B cell (primary cell): ENCODE results near the gene PALM2AKAP2. TPM values are rescaled to one million over a fixed set of nuclear protein-coding genes. Genes with fewer than 3 reads are reported as not detected.

Experiments used
- ATAC-seq: fragments of 200-7000 bp; cut with Tn5 transposase; one replicate; pipeline ENCODE4 v1.10.0; 2021; ENCODE audit warnings: low read depth, mild to moderate bottlenecking, moderate number of reproducible peaks, moderate library complexity
- CTCF ChIA-PET: fragments of 350-600 bp; sonication (Branson Sonifier 250); formaldehyde crosslinking; loops from one replicate; lab custom pipeline; 2021; ENCODE audit warnings: antibody characterized with exemption, inconsistent platforms; lab: Charles Lee
- POLR2A ChIA-PET: fragments of 350-600 bp; sonication (Branson Sonifier 250); formaldehyde crosslinking; loops from one replicate; lab custom pipeline; 2021; ENCODE audit warnings: antibody characterized with exemption; lab: Charles Lee
- DNase-seq: peaks from one replicate; pipeline ENCODE4 v3.0.0; 2013
- H2AFZ ChIP-seq: 2 replicates; pipeline ENCODE4 v1.6.1; 2012; ENCODE audit warnings: mild to moderate bottlenecking, low read depth, low read length; ENCODE audit not compliant: insufficient read depth, poor library complexity, severe bottlenecking
- H3K27ac ChIP-seq, 2 donors: 1 replicate in 1 of 2; 2 replicates in 1 of 2; pipeline ENCODE4 v1.5.1; 2012 to 2013; ENCODE audit warnings: low read length in 2 of 2, mild to moderate bottlenecking in 2 of 2, moderate library complexity in 1 of 2
- H3K27me3 ChIP-seq, 4 experiments: fragments of 200-600 bp in 1 of 4; sonication (generic) in 1 of 4; replicated peaks in 1 of 4; 1 replicate in 2 of 4; 2 replicates in 2 of 4; pipeline versions ENCODE4 v1.6.1 to v1.7.0; 2013 to 2016; ENCODE audit warnings: low read length in 3 of 4, mild to moderate bottlenecking in 2 of 4, mixed read lengths in 1 of 4, moderate library complexity in 1 of 4; ENCODE audit not compliant: insufficient read depth in 4 of 4, control insufficient read depth in 3 of 4; ENCODE audit errors: control extremely low read depth in 1 of 4
- H3K36me3 ChIP-seq, 2 experiments: replicated peaks in 1 of 2; 1 replicate in 1 of 2; 2 replicates in 1 of 2; pipeline versions ENCODE4 v1.6.1 to v1.7.1; 2013; ENCODE audit warnings: low read length in 1 of 2; ENCODE audit not compliant: insufficient read depth in 2 of 2, control insufficient read depth in 1 of 2; ENCODE audit errors: control extremely low read depth in 1 of 2, extremely low read depth in 1 of 2
- H3K4me1 ChIP-seq, 2 donors: fragments of 200-600 bp in 1 of 2; sonication (generic) in 1 of 2; 1 replicate in 1 of 2; 2 replicates in 1 of 2; pipeline versions ENCODE4 v1.5.1 to v1.6.1; 2013 to 2017; ENCODE audit warnings: low read length in 2 of 2; ENCODE audit not compliant: control insufficient read depth in 2 of 2, insufficient read depth in 2 of 2
- H3K4me2 ChIP-seq: replicated peaks from 2 replicates; pipeline ENCODE3; 2012; ENCODE audit warnings: mild to moderate bottlenecking, low read depth, low read length; ENCODE audit not compliant: poor library complexity, severe bottlenecking
- H3K4me3 ChIP-seq, 5 experiments: fragments of 200-600 bp in 1 of 5; sonication (generic) in 1 of 5; 1 replicate in 3 of 5; 2 replicates in 2 of 5; pipeline versions ENCODE4 v1.5.1 to v1.7.0; 2011 to 2016; ENCODE audit warnings: low read length in 4 of 5, mild to moderate bottlenecking in 4 of 5, low read depth in 2 of 5, control low read depth in 1 of 5, moderate library complexity in 1 of 5; ENCODE audit not compliant: insufficient read depth in 1 of 5; ENCODE audit errors: control extremely low read depth in 1 of 5, extremely low read depth in 1 of 5
- H3K79me2 ChIP-seq: fragments of 200-600 bp; sonication (generic); one replicate; pipeline ENCODE4 v1.6.0; 2016; ENCODE audit warnings: low read length; ENCODE audit not compliant: control insufficient read depth, insufficient read depth
- H3K9ac ChIP-seq: fragments of 200-600 bp; sonication (generic); 2 replicates; pipeline ENCODE4 v1.6.1; 2017; ENCODE audit warnings: mild to moderate bottlenecking, low read length, moderate library complexity
- H3K9me3 ChIP-seq, 3 donors: one replicate each; pipeline versions ENCODE4 v1.6.1 to v1.7.1; 2013; ENCODE audit warnings: low read length in 2 of 3; ENCODE audit not compliant: control insufficient read depth in 2 of 3, insufficient read depth in 1 of 3; ENCODE audit errors: control extremely low read depth in 1 of 3
- H4K20me1 ChIP-seq: 2 replicates; pipeline ENCODE4 v1.6.0; 2012; ENCODE audit warnings: mild to moderate bottlenecking, low read length; ENCODE audit not compliant: insufficient read depth, control insufficient read depth, poor library complexity, severe bottlenecking
- H3K27ac Mint-ChIP-seq: one replicate; pipeline ENCODE4 v1.8.0; 2021; ENCODE audit warnings: mixed read lengths
- H3K27me3 Mint-ChIP-seq: one replicate; pipeline ENCODE4 v1.8.0; 2021; ENCODE audit warnings: mixed read lengths
- H3K4me1 Mint-ChIP-seq: one replicate; pipeline ENCODE4 v1.8.0; 2021; ENCODE audit warnings: mixed read lengths
- H3K4me3 Mint-ChIP-seq: one replicate; pipeline ENCODE4 v1.8.0; 2021; ENCODE audit warnings: mixed read lengths
- H3K9me3 Mint-ChIP-seq: one replicate; pipeline ENCODE4 v1.8.0; 2022; ENCODE audit warnings: mixed read lengths; ENCODE audit not compliant: insufficient read depth
- CTCF ChIP-seq: fragments of 200-600 bp; IDR thresholded peaks from one replicate; pipeline ENCODE4 v1.8.0; 2022; ENCODE audit warnings: antibody characterized with exemption, mild to moderate bottlenecking
- EZH2 ChIP-seq: IDR thresholded peaks from 2 replicates; pipeline ENCODE4 v1.6.1; 2012; ENCODE audit warnings: borderline replicate concordance, low read depth, mild to moderate bottlenecking, moderate library complexity, low read length; ENCODE audit not compliant: insufficient read depth, poor library complexity, severe bottlenecking
- WGBS: methylation state at CpG from one replicate; pipeline ENCODE4 v1.1.5; 2013; ENCODE audit warnings: missing lambda C conversion rate; ENCODE audit not compliant: insufficient coverage; 5-methylcytosine and 5-hydroxymethylcytosine counted together
- intact Hi-C: fragments of 100-400 bp; cut with micrococcal nuclease; formaldehyde crosslinking; loops from one replicate; pipeline ENCODE4 v1.10.0; 2022
- polyA plus RNA-seq: library from polyadenylated mRNA; depleted of rRNA; stranded (reverse); fragments of >200 nt; gene quantifications from 2 replicates; pipeline ENCODE4 v1.2.3, GENCODE V29; 2012
- total RNA-seq, 2 donors: library from RNA; stranded (reverse); fragments of 120-200 nt in 1 of 2; gene quantifications; 1 replicate in 1 of 2; 2 replicates in 1 of 2; pipeline versions ENCODE4 v1.2.3 to v1.2.4, GENCODE V29; 2013 to 2022

Gene PALM2AKAP2
- total and polyA plus RNA-seq, 2 donors (not counting 1 experiment from before 2014, with no cell fraction given): not detected

GRCh38 chr9:109751253-109751652 is 28.7 kb upstream of the PALM2AKAP2 start:
- TF ChIP-seq CTCF: no peak
- TF ChIP-seq EZH2: no peak
- H3K9me3 Mint-ChIP-seq: no peaks in the 10 kb centered on the region
- no peak overlapping the region for H3K4me3 Mint-ChIP-seq
- DNase-seq (no peak), ATAC-seq (no peak)
- H3K36me3 ChIP-seq: no peaks in the 10 kb centered on the region
- POLR2A ChIA-PET: no interaction called here
- H3K4me1 ChIP-seq: no peaks in the 10 kb centered on the region
- CTCF ChIA-PET: no interaction called here
- H3K4me2 ChIP-seq: no peak overlapping the region
- H3K27ac Mint-ChIP-seq: no peak overlapping the region
- no peaks in the 10 kb centered on the region for H3K27me3 ChIP-seq
- no peaks in the 10 kb centered on the region for H3K4me1 Mint-ChIP-seq
- intact Hi-C loops: no loop called here
- H3K79me2 ChIP-seq: no peaks in the 10 kb centered on the region
- 78% methylated on average over 5 of the region's 7 CpGs for WGBS
- no peak overlapping the region for H3K9ac ChIP-seq
- H3K27ac ChIP-seq: no peak overlapping the region
- H3K4me3 ChIP-seq: no peak overlapping the region
- no peaks in the 10 kb centered on the region for H4K20me1 ChIP-seq
- H2AFZ ChIP-seq: no peak overlapping the region
- H3K9me3 ChIP-seq: peaks cover 0 to 2% (median 0%) of the 10 kb centered on the region in 3 donors
- peaks cover 31% of the 10 kb centered on the region for H3K27me3 Mint-ChIP-seq

GRCh38 chr9:109753308-109753707 is 26.7 kb upstream of the PALM2AKAP2 start:
- Histone ChIP-seq H3K4me2 (no peak overlapping the region), H3K27ac (no peak overlapping the region), H3K9ac (no peak overlapping the region), H3K4me3 (no peak overlapping the region), H3K27me3 (no peaks in the 10 kb centered on the region), H3K36me3 (no peaks in the 10 kb centered on the region), H2AFZ (no peak overlapping the region), H3K9me3 (peaks cover 0 to 2% (median 0%) of the 10 kb centered on the region in 3 donors), H3K4me1 (no peaks in the 10 kb centered on the region), H4K20me1 (no peaks in the 10 kb centered on the region), H3K79me2 (no peaks in the 10 kb centered on the region)
- H3K4me1 Mint-ChIP-seq: no peaks in the 10 kb centered on the region
- H3K27ac Mint-ChIP-seq: no peak overlapping the region
- ATAC-seq (no peak), DNase-seq (no peak)
- intact Hi-C loops: no loop called here
- no peak overlapping the region for H3K4me3 Mint-ChIP-seq
- H3K27me3 Mint-ChIP-seq: peaks cover 31% of the 10 kb centered on the region
- H3K9me3 Mint-ChIP-seq: no peaks in the 10 kb centered on the region
- CTCF ChIA-PET: interaction anchor here (0.6 kb wide), 1 partner anchor 66 kb away, joined by 3 read pairs; no protein-coding TSS in a partner anchor
- POLR2A ChIA-PET: no interaction called here
- 92% methylated on average over 2 of the region's 5 CpGs for WGBS
- TF ChIP-seq CTCF (no peak), EZH2 (no peak)
